ENCODE data around the gene RSAD1.
"Not testable (repeated sequence)": the region's sequence is repeated elsewhere in the genome, so short reads cannot be mapped to it uniquely, and the experiment has no call there.

Gene RSAD1

DNA sequence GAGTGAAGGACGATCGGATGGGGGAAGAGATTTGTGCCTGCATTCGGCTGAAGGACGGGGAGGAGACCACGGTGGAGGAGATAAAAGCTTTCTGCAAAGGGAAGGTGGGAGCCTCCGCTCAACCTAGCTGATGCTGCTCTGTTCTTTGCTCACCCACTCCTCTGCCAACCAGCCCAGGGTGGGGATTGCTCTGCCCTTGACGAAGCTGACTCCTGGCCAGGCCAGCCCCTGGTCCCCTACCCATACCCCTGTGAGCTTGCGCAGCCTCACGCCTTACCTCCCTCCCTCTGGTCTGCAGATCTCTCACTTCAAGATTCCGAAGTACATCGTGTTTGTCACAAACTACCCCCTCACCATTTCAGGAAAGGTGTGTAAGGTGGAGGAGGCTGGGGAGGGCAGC, 4.8 kb upstream of the RSAD1 start:
- no peak for FAIRE-seq

DNA sequence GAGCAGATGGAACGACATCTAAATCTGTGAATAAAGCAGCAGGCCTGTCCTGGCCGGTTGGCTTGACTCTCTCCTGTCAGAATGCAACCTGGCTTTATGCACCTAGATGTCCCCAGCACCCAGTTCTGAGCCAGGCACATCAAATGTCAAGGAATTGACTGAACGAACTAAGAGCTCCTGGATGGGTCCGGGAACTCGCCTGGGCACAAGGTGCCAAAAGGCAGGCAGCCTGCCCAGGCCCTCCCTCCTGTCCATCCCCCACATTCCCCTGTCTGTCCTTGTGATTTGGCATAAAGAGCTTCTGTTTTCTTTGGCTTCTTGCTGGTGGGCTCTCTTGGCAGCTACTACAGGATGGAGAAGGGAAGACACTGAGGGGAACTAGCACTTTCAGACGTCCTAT, 4.1 kb upstream of the RSAD1 start:
- FAIRE-seq: no peak

DNA sequence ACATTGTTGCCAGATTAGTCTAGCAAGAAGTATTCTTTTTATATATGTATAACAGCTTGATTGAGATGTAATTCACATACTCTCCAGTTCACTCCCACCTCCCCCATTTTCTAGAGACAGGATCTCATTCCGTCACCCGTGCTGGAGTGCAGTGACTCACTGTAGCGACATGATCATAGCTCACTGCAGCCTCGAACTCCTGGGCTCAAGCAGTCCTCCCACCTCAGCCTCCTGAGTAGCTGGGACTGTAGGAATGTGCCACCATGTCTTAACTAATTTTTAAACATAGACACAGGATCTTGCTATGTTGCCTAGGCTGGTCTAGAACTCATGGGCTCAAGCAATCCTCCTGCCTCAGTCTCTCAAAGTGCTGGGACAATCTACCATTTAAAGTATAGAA, 3.3 kb upstream of the RSAD1 start:
- FAIRE-seq: no peak

DNA sequence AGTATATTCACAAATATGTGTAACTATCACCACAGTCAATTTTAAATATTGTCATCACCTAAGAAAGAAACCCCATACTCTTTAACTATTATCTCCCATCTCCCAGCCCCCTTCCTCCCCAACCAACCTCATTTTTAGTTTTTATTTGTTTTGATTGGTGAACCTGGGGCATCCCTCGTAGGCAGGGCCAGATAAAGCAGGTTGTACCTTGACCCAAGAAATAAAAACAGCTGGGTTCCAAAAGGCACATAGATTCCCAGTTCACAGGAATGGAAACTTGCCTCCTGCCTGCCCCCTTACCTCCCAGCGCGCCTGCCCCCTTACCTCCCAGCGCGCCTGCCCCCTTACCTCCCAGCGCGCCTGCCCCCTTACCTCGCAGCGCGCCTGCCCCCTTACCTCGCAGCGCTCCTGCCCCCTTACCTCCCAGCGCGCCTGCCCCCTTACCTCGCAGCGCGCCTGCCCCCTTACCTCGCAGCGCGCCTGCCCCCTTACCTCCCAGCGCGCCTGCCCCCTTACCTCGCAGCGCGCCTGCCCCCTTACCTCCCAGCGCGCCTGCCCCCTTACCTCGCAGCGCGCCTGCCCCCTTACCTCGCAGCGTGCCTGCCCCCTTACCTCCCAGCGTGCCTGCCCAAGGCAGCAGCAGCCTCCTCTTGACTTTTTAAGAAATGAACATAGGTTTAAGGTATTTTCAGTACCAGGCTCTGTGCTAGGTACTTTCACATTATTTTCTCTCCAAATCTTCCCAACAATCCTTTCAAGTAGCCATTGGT, 2.7 kb upstream of the RSAD1 start:
- FAIRE-seq: not testable (repeated sequence)

DNA sequence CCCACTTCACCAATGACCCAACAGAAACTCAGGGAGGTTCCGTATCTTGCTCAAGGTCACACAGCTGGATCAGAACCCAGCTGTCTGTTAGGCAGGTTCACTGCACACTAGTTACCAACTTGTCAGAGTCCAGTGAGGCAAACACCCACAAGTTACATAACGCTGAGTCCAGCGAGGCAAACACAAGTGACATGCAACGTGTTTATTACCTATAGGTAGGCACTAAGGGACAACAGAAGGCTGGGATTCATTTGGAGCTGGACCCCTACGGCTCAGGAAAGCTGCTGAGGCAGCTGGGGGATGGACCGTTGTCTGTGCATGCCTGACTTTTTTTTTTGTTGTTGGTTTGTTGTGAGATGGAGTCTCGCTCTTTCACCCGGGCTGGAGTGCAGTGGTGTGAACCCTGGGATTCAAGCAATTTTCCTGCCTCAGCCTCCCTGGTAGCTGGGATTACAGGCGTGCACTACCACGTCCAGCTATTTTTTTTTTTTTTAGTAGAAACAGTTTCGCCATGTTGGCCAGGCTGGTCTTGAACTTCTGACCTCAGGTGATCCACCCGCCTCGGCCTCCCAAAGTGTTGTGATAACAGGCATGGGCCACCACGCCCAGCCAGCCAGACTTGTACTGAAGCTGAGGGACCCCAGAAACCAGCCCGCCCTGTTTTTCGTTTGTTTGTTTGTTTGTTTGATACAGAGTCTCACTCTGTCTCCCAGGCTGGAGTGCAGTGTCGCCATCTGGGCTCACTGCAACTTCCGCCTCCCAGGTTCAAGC, 1.9 kb upstream of the RSAD1 start:
- no peak for FAIRE-seq

DNA sequence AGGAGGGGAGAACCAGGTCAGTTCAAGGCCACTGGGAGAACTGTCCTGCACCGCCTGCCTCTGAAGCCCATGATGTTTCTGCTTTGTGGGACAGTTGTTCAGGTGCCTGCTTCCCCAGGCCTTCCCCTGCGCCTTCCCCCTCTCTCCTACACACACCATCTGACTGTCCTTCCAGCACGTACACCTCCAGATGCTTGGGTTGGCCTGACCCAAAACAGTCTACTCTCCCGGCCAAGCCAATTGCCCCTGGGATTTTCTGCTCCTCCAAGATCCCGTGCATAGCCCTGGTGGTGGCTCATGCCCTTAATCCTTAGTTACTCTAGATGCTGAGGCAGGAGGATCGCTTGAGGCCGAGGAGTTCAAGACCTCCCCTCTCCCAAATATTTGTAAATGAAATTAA, 684 bp upstream of the RSAD1 start:
- FAIRE-seq: no peak

DNA sequence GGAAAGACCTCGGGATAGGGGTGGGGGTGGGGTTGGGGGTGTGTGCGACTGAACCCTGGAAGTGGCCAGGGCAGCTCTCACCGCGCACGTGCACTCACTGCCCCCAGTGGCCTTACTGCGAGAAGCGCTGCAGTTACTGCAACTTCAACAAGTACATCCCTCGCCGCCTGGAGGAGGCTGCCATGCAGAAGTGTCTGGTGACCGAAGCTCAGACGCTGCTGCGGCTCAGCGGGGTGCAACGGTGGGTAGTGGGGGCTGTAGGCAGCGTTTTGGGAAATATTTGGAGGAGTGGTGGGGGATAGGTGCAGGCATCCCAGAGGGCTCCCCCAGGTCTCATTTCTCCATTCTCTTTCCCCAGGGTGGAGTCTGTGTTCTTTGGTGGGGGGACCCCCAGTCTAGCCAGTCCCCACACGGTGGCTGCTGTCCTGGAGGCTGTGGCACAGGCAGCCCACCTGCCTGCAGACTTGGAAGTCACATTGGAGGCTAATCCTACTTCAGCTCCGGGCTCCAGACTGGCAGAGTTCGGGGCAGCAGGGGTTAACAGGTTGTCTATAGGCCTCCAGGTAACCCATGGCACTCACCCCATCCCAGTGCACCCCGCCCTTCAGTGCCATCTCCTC, 972 bp downstream of the RSAD1 start:
- no peak for FAIRE-seq

DNA sequence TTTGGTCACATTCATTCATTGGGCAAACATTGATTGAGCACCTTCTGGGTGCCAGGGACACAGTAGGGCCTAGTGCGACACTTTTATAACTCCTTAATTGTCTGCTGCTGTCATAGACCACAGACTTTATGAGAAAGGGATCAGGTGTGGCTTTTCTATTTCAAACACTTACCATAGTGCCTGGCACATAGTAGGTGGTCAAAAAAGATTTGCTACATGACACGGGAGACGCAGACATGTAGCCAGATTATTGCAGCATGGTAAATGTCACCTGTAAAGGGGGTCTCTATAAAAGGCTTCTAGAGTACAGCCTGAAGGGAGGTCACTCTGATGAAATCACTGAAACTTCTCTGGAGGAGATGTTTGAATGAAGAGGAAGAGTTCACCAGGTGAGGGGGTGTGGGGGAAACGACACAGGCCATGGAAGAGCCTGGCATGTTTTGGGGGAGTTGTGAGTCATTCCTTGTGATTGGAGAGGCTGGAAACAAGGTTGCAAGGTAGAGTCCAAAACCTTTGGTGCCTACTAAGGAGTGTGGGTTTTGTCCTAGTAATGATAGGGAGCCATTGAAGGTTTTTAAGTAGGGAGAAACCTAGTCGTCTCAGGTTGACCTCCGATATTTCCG, 1.6 kb downstream of the RSAD1 start:
- FAIRE-seq: no peak

DNA sequence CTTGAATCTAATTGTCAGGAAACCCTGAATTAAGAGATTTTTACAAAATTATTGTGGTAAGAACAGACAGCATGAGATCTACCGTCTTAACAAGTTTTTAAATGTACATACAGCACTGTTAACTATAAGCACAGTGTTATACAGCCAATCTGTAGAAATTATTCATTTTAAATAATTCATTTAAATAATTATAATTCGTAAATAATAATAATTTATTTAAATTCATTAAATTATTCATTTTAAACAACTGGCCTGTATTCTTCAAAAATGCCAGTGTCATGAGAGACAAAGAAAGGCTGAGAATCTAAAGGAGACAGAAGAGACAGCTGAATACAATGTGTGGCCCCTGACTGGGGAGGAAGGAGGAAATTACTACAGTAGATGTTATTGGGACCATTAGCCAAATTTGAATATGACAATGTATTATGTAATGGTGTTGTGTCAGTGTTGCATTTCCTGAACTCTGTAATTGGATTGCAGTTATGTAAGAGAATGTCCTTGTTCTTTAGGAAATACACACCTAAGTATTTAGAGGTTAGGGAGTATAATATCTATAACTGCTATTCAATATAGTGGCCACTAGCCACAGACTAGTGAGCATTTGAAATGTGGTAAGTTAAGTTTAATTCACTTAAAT, 2.3 kb downstream of the RSAD1 start:
- no peak for FAIRE-seq

DNA sequence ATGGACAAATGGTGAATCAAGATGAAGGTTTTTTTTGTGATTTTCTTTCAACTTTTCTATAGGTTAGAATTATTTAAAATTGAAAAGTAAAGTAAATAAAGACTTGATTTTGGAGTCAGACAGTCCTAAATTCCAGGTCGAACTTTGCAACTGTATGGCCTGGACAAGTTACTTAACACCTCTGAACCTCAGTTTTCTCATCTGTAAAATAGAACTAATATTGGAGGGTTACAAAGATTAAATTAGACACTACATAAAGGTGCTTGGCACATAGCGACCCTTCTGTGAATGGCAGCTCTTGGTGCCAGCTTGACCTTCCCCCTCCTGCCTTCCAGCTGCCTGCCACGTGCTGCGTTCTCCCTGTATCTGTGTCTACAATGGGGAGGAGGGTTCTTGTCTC, 3.0 kb downstream of the RSAD1 start:
- no peak for FAIRE-seq

DNA sequence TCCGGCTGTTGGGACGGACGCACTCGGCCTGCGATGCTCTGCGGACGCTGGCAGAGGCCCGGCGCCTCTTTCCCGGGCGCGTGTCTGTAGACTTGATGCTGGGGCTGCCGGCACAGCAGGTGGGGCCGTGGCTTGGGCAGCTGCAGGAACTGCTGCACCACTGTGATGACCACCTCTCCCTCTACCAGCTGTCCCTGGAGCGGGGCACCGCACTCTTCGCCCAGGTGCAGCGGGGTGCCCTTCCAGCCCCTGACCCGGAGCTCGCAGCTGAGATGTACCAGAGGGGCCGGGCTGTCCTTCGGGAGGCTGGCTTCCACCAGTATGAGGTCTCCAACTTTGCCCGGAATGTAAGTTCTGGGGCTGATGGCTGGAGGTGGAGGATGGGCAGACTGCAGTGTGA, 3.5 kb downstream of the RSAD1 start:
- no peak for FAIRE-seq

DNA sequence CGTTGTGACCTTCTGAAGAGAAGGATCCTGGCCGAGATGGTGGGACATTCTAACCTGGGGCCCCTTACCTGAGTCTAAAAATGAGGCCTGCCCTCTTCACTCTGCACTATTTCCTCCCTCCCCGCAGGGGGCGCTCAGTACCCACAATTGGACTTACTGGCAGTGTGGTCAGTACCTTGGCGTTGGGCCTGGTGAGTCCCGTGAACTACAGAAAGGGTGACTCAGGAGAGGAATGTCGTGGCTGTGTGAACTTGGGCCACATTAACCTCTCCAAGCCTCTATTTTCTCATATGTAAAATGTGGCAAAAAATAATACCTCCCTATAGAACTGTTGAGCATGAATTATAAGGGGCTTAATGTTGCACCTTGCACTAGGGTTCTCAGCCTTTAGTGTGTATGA, 3.9 kb downstream of the RSAD1 start:
- FAIRE-seq: peak; percentile 72

DNA sequence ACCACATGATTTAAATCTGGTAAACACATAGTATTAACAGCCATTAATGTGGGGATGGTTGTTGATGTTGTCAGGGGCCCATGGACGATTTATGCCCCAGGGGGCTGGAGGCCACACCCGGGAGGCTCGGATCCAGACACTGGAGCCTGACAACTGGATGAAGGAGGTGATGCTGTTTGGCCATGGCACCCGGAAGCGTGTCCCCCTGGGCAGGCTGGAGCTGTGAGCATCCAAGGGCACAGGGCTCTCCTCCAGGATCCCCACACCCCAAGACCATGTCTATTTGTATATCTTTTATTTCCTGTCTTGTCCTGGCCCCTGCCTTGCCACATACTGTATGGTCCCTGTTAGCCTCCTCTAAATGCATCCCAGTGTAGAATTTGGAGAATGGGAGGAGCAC, 4.6 kb downstream of the RSAD1 start:
- no peak for FAIRE-seq

DNA sequence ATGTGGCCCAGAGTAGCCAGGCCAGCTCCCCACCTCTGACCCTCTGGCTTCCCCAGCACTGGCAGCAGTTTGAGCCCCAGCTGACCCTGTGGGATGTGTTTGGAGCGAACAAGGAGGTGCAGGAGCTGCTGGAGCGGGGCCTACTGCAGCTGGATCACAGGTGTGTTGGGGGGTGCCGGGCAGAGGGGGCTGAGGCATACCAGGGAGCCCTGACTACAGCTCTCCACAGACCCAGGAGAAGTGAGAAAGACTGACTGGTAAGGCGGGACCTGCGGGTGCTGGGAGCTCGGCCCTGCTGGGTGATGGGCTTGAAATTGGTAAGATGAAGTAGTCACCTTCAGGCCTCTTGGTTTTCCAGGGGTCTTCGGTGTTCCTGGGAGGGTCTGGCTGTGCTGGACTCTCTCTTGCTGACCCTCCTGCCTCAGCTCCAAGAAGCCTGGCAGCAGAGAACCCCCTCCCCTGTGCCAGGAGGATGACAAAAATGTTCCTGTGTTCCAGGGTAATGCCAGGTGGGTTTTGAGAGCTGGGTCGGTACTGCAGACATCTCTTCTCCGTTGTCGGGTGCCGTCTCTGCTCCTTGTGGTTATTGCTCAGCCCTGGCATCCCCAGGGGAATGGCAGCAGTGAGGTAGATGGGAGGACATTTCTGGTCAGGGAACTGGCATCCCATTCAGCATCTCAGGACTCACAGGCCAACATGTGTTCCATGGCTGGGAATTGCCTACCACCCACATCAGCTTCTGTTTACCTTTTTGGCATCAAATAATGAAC, 5.9 kb downstream of the RSAD1 start:
- FAIRE-seq: no peak

DNA sequence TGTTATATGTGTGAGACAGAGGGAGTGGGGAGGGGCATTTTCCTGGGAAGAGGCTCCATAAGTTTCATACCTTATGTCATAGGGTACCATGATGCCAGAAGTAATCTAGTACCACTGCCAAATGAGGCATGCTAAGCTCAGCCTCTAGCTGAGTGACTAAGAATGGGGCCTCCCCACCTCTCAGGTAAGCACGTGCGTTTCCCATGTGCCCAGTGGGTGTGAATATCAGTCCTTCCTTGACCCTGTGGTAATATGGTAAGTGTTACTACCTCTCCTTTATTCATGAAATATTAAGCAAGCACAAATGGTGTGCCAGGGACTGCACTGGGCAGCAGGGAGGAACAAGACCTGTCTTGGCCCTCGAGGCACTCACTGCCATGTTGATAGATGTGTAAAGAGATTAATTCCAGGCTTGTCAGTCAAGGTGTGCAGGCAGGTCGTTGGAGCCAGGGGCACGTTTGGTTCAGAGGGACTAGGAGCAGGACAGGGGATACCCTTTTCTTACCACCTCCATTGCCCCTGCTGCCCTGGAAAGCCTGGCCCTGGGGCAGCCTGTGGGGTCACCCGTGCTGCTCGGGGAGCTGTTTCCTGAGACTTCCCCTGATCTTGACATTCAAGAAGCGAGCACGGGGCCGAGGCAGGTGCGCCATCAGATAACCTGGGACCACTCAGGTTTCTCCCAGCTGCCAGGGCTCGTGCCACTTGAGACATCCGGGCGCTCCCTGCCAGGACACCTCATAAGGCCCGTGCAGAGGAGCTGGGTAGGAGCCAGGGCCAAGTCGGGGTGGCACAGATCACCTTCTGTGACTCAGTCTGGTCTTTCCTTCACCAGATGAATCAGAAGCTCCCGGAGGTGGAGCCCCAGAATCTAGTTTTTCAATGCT, 8.8 kb downstream of the RSAD1 start:
- FAIRE-seq: no peak

DNA sequence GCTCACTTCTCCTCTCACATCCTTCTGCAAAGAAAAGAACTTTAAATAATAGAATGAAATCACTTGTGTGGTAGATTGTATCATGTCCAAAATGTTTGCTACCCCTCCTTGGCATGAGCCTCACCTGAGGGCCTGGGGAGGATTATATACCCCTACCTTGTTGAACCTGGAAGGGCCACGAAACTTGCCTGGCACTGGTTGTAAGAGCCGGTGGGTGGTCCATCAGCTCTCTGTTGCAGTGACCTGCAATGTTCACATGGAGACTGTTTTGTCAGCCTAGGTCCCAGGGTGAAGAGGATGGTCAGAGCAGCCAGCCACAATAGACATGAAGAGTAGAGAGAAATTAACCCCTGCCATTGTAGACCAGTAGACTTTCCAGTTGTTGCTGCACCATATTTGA, 10.2 kb downstream of the RSAD1 start:
- FAIRE-seq: no peak

DNA sequence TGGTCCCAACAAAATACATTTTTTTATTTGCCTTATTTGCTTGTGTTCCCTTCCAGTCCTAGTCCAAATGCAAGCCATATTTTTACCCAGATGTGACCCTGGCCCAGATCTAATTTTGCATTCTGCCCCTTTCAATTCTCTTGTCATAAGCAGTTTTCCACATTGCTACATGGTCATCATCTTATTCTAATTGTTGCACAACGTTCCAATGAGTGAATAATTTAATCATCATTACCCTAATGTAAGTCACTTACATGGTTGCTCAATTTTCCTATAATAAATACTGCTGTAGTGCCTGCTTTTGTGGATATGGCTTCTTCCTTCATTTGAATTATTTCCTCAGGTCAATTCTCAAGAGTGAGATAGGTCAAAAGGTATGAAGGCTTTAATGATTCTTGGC, 12.8 kb downstream of the RSAD1 start:
- no peak for FAIRE-seq

DNA sequence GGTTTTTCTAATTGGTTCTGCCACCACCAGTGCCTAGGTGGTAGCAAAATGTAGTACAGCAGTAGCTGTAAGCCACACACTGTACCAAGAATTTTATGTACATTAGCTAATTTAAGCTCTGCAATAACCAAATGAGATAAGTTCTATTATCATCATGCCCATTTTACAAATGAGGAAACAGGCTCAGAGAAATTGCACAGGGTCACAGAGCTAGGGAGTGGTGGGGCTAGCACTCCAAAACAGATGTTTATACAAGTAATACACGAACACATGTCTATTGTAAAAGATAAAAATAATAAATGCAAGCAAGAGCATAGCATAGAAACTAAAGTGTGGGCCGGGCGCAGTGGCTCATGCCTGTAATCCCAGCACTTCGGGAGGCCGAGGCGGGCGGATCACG, 13.6 kb downstream of the RSAD1 start:
- no peak for FAIRE-seq

DNA sequence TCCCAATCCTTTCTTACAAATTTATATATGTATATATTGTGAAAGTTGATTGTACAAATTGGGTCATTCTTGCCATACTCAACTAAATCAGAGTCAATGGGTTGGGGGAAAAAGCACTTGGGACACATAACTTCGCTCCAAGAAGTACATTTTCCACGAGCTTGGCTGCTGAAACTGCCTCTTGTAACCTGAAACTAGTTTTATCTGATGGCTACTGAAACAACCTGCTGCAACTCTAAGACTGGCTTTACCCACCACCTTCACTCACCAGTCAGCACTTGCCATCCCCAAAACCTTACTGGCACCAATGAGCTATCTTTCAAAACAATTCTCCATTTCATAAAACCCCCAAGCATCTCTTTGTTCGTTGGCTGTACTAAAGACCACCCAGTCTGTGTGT, 15.1 kb downstream of the RSAD1 start:
- no peak for FAIRE-seq

DNA sequence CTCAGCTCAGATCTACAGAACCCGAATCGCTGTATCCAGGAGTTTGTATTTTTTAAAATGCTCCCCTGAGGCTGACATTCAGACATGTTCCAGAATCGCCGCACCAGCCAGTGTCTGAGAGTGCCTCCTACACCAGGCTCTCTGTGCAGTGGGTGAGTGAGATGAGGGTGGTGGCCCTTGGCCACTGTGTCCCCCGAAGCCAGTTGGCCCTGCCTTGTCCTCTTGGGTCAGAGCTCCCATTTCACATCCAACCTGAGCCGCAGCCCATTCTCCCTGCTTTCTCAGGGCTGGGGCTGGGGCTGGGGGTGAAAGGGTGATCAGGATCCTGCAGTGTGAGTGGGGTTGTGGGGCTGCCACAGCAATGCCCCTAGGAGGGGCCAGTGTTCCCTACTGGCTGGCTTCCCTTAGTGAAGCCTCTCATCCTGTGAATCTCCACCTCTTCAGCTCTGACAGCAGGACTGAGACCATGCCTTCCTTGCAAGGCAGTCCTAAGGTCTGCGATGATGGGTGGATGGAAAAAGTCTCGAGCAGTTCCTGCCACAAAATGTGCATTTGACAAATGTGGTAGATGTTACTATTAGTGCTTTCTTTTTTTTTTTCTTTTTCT, 16.7 kb downstream of the RSAD1 start:
- FAIRE-seq: no peak

DNA sequence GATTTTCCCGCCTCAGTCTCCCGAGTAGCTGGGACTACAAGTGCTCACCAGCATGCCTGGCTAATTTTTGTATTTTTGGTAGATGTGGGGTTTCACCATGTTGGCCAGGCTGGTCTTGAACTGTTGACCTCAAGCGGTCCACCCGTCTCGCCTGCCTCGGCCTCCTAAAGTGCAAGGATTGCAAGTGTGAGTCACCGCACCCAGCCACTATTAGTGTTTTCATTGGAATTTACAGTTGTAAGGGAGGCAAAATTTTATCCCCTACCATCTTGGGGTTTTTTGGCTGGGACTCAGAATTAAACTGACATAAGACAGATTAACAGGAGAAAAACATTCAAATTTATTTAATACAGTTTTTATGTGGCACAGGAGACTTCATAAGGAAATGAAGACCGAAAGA, 17.3 kb downstream of the RSAD1 start:
- no peak for FAIRE-seq

Measured in G401.6 (cell line).